H1 (cell line): ENCODE data around the gene FARS2. TPM values are rescaled to one million over a fixed set of nuclear protein-coding genes. Genes with fewer than 3 reads are reported as not detected.

Experiments used
- BCL11A ChIP-seq, 2 experiments: IDR thresholded peaks; one replicate each; pipeline ENCODE4 v1.6.1; 2011; ENCODE audit warnings: low read depth in 2 of 2, low read length in 2 of 2, mild to moderate bottlenecking in 2 of 2
- CTCF ChIP-seq, 3 experiments: IDR thresholded peaks; 1 replicate in 2 of 3; 2 replicates in 1 of 3; pipeline versions ENCODE4 v1.5.1 to v1.6.1; 2011; ENCODE audit warnings: low read length in 3 of 3, mild to moderate bottlenecking in 3 of 3, inconsistent platforms in 2 of 3, low read depth in 1 of 3, moderate library complexity in 1 of 3; ENCODE audit not compliant: insufficient read depth in 1 of 3; ENCODE audit errors: control extremely low read depth in 1 of 3
- polyA plus RNA-seq, 7 experiments: library from polyadenylated mRNA; depleted of rRNA in 3 of 7; stranded (reverse) in 5 of 7; unstranded in 2 of 7; fragments of >200 nt in 5 of 7; fragments of 200-250 nt in 2 of 7; gene quantifications; 1 replicate in 5 of 7; 2 replicates in 1 of 7; 4 replicates in 1 of 7; pipeline versions ENCODE4 v1.2.1 to v1.2.3, GENCODE V29; 2011 to 2013; ENCODE audit warnings: missing spikeins in 2 of 7, mixed read lengths in 2 of 7
- total RNA-seq: library from RNA; stranded (reverse); fragmentation: NEBNext Ultra II Directional; extraction: Animal tissue kit (Norgen Biotek cat#: 25700); gene quantifications from 2 replicates; pipeline ENCODE4 v1.2.1, GENCODE V29; 2021

The FARS2 gene
- total and polyA plus RNA-seq, 2 of the 8 experiments (the other 6 are each of a cell fraction or from before 2014, with no cell fraction given) = 11.7 to 14.4 TPM

DNA sequence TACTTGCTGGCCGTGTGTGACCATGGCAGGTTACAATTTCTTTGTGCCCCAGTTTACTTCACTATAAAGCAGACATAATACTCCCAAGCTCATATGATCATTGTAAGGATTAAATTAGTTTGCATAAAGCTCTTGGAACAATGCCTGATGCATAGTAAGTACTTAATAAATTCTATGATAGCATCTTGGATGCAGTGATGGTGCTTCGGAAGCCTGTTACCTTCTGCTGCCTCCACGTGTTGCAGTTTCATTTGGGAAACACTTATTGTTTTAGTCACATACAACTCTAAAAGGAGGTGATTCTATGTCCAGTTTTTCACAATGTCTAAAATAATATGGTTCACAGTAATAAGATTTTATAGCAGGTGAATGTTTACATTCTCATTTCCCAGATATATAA lies 401.5 kb downstream of the FARS2 start (continued):
- TF ChIP-seq CTCF (IDR thresholded peaks at IDR 0.05; ENCODE audit: control extremely low read depth in 1 of 3, insufficient read depth in 1 of 3, low read depth in 1 of 3, low read length in 3 of 3) = no peak
- TF ChIP-seq BCL11A (IDR thresholded peaks at IDR 0.05; ENCODE audit: low read depth in 2 of 2, low read length in 2 of 2) = no peak
